PC-3 (cell line): ENCODE data around the gene CCNL1.

Experiments used
- CTCF ChIP-seq: fragments of 300-600 bp; sonication (generic); conservative IDR thresholded peaks from 2 replicates; pipeline ENCODE4 v1.5.1; 2017; ENCODE audit warnings: antibody characterized with exemption, low read depth, mild to moderate bottlenecking, low read length
- EZH2phosphoT487 ChIP-seq: fragments of 300-600 bp; sonication (generic); IDR thresholded peaks from 2 replicates; pipeline ENCODE4 v1.6.1; 2018; ENCODE audit warnings: mild to moderate bottlenecking, antibody characterized with exemption, low read length, borderline replicate concordance

GRCh38 chr3:157190380-157190872 lies 30.5 kb upstream of the CCNL1 start:
- TF ChIP-seq CTCF (no peak), EZH2phosphoT487 (no peak)
